Activated CD8-positive, alpha-beta T cell treated with anti-CD3 and anti-CD28 coated beads, Interleukin-2, amount 10 ng/mL, durations not matched to agents 7 days and 5 days (primary cell): ENCODE results near the gene NDUFC2. TPM values are rescaled to one million over a fixed set of nuclear protein-coding genes. Genes with fewer than 3 reads are reported as not detected.
"Not testable (repeated sequence)": the region's sequence is repeated elsewhere in the genome, so short reads cannot be mapped to it uniquely, and the experiment has no call there.

Source experiments
- ATAC-seq: fragments of 150-1000 bp; cut with Tn5 transposase; one replicate; pipeline ENCODE4 v1.10.0; 2021; ENCODE audit warnings: moderate library complexity
- CTCF ChIA-PET: fragments of 350-600 bp; sonication (Branson Sonifier 250); formaldehyde crosslinking; loops from one replicate; lab custom pipeline; 2021; ENCODE audit warnings: antibody characterized with exemption; lab: Charles Lee
- POLR2A ChIA-PET: fragments of 350-600 bp; sonication (Branson Sonifier 250); formaldehyde crosslinking; loops from one replicate; lab custom pipeline; 2021; ENCODE audit warnings: antibody characterized with exemption; lab: Charles Lee
- DNase-seq: peaks from one replicate; pipeline ENCODE4 v3.0.0-alpha.2; 2020
- H3K27ac Mint-ChIP-seq: one replicate; pipeline ENCODE4 v1.8.0; 2021; ENCODE audit warnings: mild to moderate bottlenecking, mixed read lengths
- H3K27me3 Mint-ChIP-seq: one replicate; pipeline ENCODE4 v1.8.0; 2021; ENCODE audit warnings: low read depth, mixed read lengths
- H3K36me3 Mint-ChIP-seq: one replicate; pipeline ENCODE4 v1.8.0; 2021; ENCODE audit warnings: low read depth, mixed read lengths
- H3K4me1 Mint-ChIP-seq: one replicate; pipeline ENCODE4 v1.8.0; 2021; ENCODE audit warnings: low read depth, mixed read lengths
- H3K4me3 Mint-ChIP-seq: one replicate; pipeline ENCODE4 v1.8.0; 2021; ENCODE audit warnings: mild to moderate bottlenecking, mixed read lengths
- H3K9me3 Mint-ChIP-seq: one replicate; pipeline ENCODE4 v1.8.0; 2022; ENCODE audit warnings: mixed read lengths; ENCODE audit not compliant: insufficient read depth
- total RNA-seq, 2 experiments: library from RNA; stranded (reverse); gene quantifications; one replicate each; pipeline ENCODE4 v1.2.3, GENCODE V29; 2021

Gene NDUFC2
- total RNA-seq, 2 experiments from 2014 or later, result 193 TPM

GRCh38 chr11:78063440-78064181, 16.1 kb downstream of the NDUFC2 start, which contains the start of gene THRSP:
Gene THRSP (plus strand): TSS chr11:78063861. CDS start chr11:78063882, 21 bp downstream.
- CTCF ChIA-PET, result interaction anchor here (1.2 kb wide), 1 partner anchor 15 kb away, joined by 3 read pairs; no protein-coding TSS in a partner anchor
- Mint-ChIP-seq H3K4me1 (no peaks in the 10 kb centered on the region), H3K27ac (no peak within 1 kb of the TSS), H3K9me3 (no peaks in the 10 kb centered on the region), H3K36me3 (peaks cover 18% of the 10 kb centered on the region), H3K4me3 (no peak within 1 kb of the TSS), H3K27me3 (no peaks in the 10 kb centered on the region)
- ATAC-seq (no peak), DNase-seq (no peak)
- POLR2A ChIA-PET, result no interaction called here

- no peak for DNase-seq
- CTCF ChIA-PET, result interaction anchor here (1.2 kb wide), 1 partner anchor 14 kb away, joined by 3 read pairs; no protein-coding TSS in a partner anchor
- no peak overlapping the region for H3K4me3 Mint-ChIP-seq
- H3K27ac Mint-ChIP-seq, result no peak overlapping the region
- no peaks in the 10 kb centered on the region for H3K27me3 Mint-ChIP-seq
- ATAC-seq, result no peak
- H3K36me3 Mint-ChIP-seq, result peaks cover 10% of the 10 kb centered on the region
- POLR2A ChIA-PET, result no interaction called here
- no peaks in the 10 kb centered on the region for H3K4me1 Mint-ChIP-seq
- no peaks in the 10 kb centered on the region for H3K9me3 Mint-ChIP-seq
Measured at GRCh38 chr11:78062671-78063070, 17.0 kb downstream of the NDUFC2 start.

- ChIA-PET CTCF (interaction anchor here (1.5 kb wide), 1 partner anchor 14 kb away, joined by 3 read pairs; no protein-coding TSS in a partner anchor), POLR2A (no interaction called here)
- ATAC-seq (no peak), DNase-seq (no peak)
- H3K9me3 Mint-ChIP-seq, result no peaks in the 10 kb centered on the region
- no peak overlapping the region for H3K27ac Mint-ChIP-seq
- peaks cover 4% of the 10 kb centered on the region for H3K36me3 Mint-ChIP-seq
- H3K27me3 Mint-ChIP-seq, result no peaks in the 10 kb centered on the region
- no peaks in the 10 kb centered on the region for H3K4me1 Mint-ChIP-seq
- no peak overlapping the region for H3K4me3 Mint-ChIP-seq
Measured at GRCh38 chr11:78061921-78062311, 17.7 kb downstream of the NDUFC2 start.

- no peaks in the 10 kb centered on the region for H3K4me1 Mint-ChIP-seq
- no peak for DNase-seq
- no peaks in the 10 kb centered on the region for H3K27me3 Mint-ChIP-seq
- H3K9me3 Mint-ChIP-seq, result no peaks in the 10 kb centered on the region
- ChIA-PET POLR2A (no interaction called here), CTCF (interaction anchor here (1.5 kb wide), 1 partner anchor 13 kb away, joined by 3 read pairs; no protein-coding TSS in a partner anchor)
- no peak overlapping the region for H3K27ac Mint-ChIP-seq
- no peak for ATAC-seq
- H3K4me3 Mint-ChIP-seq, result no peak overlapping the region
- H3K36me3 Mint-ChIP-seq, result peaks cover 3% of the 10 kb centered on the region
Measured at GRCh38 chr11:78061088-78061920, 18.4 kb downstream of the NDUFC2 start.

- POLR2A ChIA-PET, result no interaction called here
- Mint-ChIP-seq H3K4me1 (no peaks in the 10 kb centered on the region), H3K36me3 (peaks cover 2% of the 10 kb centered on the region), H3K27me3 (no peaks in the 10 kb centered on the region), H3K27ac (no peak overlapping the region), H3K4me3 (no peak overlapping the region), H3K9me3 (no peaks in the 10 kb centered on the region)
- CTCF ChIA-PET, result interaction anchor here (1.5 kb wide), 1 partner anchor 12 kb away, joined by 3 read pairs; no protein-coding TSS in a partner anchor
- ATAC-seq (no peak), DNase-seq (no peak)
Measured at GRCh38 chr11:78060533-78060932, 19.1 kb downstream of the NDUFC2 start.

- ATAC-seq, H3K27me3 Mint-ChIP-seq, H3K4me3 Mint-ChIP-seq, H3K9me3 Mint-ChIP-seq, H3K27ac Mint-ChIP-seq, DNase-seq, CTCF ChIA-PET, H3K4me1 Mint-ChIP-seq, H3K36me3 Mint-ChIP-seq: not testable (repeated sequence)
- POLR2A ChIA-PET, result interaction anchor here (0.6 to 1.1 kb wide), 3 partner anchors 19 to 372 kb away, joined by 3 read pairs; no protein-coding TSS in a partner anchor
Measured at GRCh38 chr11:78059749-78060328, 19.8 kb downstream of the NDUFC2 start.

GRCh38 chr11:78057462-78058055, 22.1 kb downstream of the NDUFC2 start:
- no peaks in the 10 kb centered on the region for H3K4me1 Mint-ChIP-seq
- no peaks in the 10 kb centered on the region for H3K36me3 Mint-ChIP-seq
- DNase-seq, result no peak
- H3K27me3 Mint-ChIP-seq, result no peaks in the 10 kb centered on the region
- no peak overlapping the region for H3K27ac Mint-ChIP-seq
- no peak overlapping the region for H3K4me3 Mint-ChIP-seq
- ATAC-seq, result no peak
- H3K9me3 Mint-ChIP-seq, result no peaks in the 10 kb centered on the region
- ChIA-PET POLR2A (no interaction called here), CTCF (interaction anchor here (3.8 kb wide), 1 partner anchor 12 kb away, joined by 25 read pairs; no protein-coding TSS in a partner anchor)

GRCh38 chr11:78056093-78056492, 23.6 kb downstream of the NDUFC2 start:
- DNase-seq, result no peak
- CTCF ChIA-PET, result interaction anchor here (3.8 kb wide), 1 partner anchor 10 kb away, joined by 25 read pairs; no protein-coding TSS in a partner anchor
- Mint-ChIP-seq H3K4me1 (peaks cover 3% of the 10 kb centered on the region), H3K4me3 (no peak overlapping the region), H3K27ac (no peak overlapping the region), H3K9me3 (no peaks in the 10 kb centered on the region), H3K27me3 (no peaks in the 10 kb centered on the region), H3K36me3 (no peaks in the 10 kb centered on the region)
- no peak for ATAC-seq
- POLR2A ChIA-PET, result no interaction called here

- ChIA-PET CTCF (interaction anchor here (3.8 kb wide), 1 partner anchor 9 kb away, joined by 25 read pairs; no protein-coding TSS in a partner anchor), POLR2A (no interaction called here)
- no peak overlapping the region for H3K4me3 Mint-ChIP-seq
- no peak for DNase-seq
- no peaks in the 10 kb centered on the region for H3K9me3 Mint-ChIP-seq
- H3K27me3 Mint-ChIP-seq, result no peaks in the 10 kb centered on the region
- no peak for ATAC-seq
- H3K27ac Mint-ChIP-seq, result no peak overlapping the region
- H3K4me1 Mint-ChIP-seq, result peaks cover 10% of the 10 kb centered on the region
- no peaks in the 10 kb centered on the region for H3K36me3 Mint-ChIP-seq
Measured at GRCh38 chr11:78054971-78055370, 24.7 kb downstream of the NDUFC2 start.

- DNase-seq, result no peak
- H3K4me1 Mint-ChIP-seq, result peaks cover 13% of the 10 kb centered on the region
- CTCF ChIA-PET, result no interaction called here
- no peaks in the 10 kb centered on the region for H3K9me3 Mint-ChIP-seq
- no peak for ATAC-seq
- no peak overlapping the region for H3K4me3 Mint-ChIP-seq
- H3K36me3 Mint-ChIP-seq, result no peaks in the 10 kb centered on the region
- H3K27me3 Mint-ChIP-seq, result no peaks in the 10 kb centered on the region
- peak overlapping the region; percentile 70 for H3K27ac Mint-ChIP-seq
- POLR2A ChIA-PET, result interaction anchor here (1.2 kb wide), 1 partner anchor 30 kb away, joined by 3 read pairs; no protein-coding TSS in a partner anchor
Measured at GRCh38 chr11:78050964-78051831, 28.5 kb downstream of the NDUFC2 start.
